ENCODE data around the gene WHRN. TPM values are rescaled to one million over a fixed set of nuclear protein-coding genes. Genes with fewer than 3 reads are reported as not detected.

The WHRN gene
- total and polyA plus RNA-seq, 2 of the 13 experiments (the other 11 are each of a cell fraction or from before 2014, with no cell fraction given), result 2.3 to 5.3 TPM

- TF ChIP-seq RFX5 (IDR thresholded peaks at IDR 0.05; ENCODE audit: low read depth, low read length), result no peak
- TF ChIP-seq KDM4B (CRISPR knock-in tag; IDR thresholded peaks at IDR 0.05), result no peak
- TF ChIP-seq PRDM4 (CRISPR knock-in tag; IDR thresholded peaks at IDR 0.05; ENCODE audit: borderline replicate concordance), result no peak
- no peak for TF ChIP-seq NFYC (CRISPR knock-in tag; IDR thresholded peaks at IDR 0.05)
- no peak for TF ChIP-seq ZNF550 (CRISPR knock-in tag; IDR thresholded peaks at IDR 0.05; ENCODE audit: borderline replicate concordance)
- TF ChIP-seq DMAP1 (CRISPR knock-in tag; IDR thresholded peaks at IDR 0.05), result no peak
- no peak for TF ChIP-seq TBX3 (IDR thresholded peaks at IDR 0.05; ENCODE audit: borderline replicate concordance)
- no peak for TF ChIP-seq ZFAT (CRISPR knock-in tag; conservative IDR thresholded peaks at IDR 0.05)
- TF ChIP-seq, protein P1, sequence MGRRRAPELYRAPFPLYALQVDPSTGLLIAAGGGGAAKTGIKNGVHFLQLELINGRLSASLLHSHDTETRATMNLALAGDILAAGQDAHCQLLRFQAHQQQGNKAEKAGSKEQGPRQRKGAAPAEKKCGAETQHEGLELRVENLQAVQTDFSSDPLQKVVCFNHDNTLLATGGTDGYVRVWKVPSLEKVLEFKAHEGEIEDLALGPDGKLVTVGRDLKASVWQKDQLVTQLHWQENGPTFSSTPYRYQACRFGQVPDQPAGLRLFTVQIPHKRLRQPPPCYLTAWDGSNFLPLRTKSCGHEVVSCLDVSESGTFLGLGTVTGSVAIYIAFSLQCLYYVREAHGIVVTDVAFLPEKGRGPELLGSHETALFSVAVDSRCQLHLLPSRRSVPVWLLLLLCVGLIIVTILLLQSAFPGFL (CRISPR knock-in tag; IDR thresholded peaks at IDR 0.05), result no peak
- TF ChIP-seq, protein P2, sequence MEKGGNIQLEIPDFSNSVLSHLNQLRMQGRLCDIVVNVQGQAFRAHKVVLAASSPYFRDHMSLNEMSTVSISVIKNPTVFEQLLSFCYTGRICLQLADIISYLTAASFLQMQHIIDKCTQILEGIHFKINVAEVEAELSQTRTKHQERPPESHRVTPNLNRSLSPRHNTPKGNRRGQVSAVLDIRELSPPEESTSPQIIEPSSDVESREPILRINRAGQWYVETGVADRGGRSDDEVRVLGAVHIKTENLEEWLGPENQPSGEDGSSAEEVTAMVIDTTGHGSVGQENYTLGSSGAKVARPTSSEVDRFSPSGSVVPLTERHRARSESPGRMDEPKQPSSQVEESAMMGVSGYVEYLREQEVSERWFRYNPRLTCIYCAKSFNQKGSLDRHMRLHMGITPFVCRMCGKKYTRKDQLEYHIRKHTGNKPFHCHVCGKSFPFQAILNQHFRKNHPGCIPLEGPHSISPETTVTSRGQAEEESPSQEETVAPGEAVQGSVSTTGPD (CRISPR knock-in tag; IDR thresholded peaks at IDR 0.05), result no peak
- no peak for TF ChIP-seq ZFP36L2 (CRISPR knock-in tag; IDR thresholded peaks at IDR 0.05)
- TF ChIP-seq ELF3 (CRISPR knock-in tag; IDR thresholded peaks at IDR 0.05), result no peak
- TF ChIP-seq RERE (CRISPR knock-in tag; IDR thresholded peaks at IDR 0.05; ENCODE audit: low read depth), result no peak
- no peak for TF ChIP-seq ZNF616 (CRISPR knock-in tag; IDR thresholded peaks at IDR 0.05; ENCODE audit: low read depth)
- TF ChIP-seq SMAD3 (CRISPR knock-in tag; IDR thresholded peaks at IDR 0.05), result no peak
- in situ Hi-C loops (cut with HindIII; ENCODE audit: extremely low pct_ligation_motif_present, low pct_unique_long_range_greater_than_20kb) (loop anchor here (25.0 kb wide), 1 partner anchor 495 kb away; no protein-coding TSS in a partner anchor), intact Hi-C loops (cut with micrococcal nuclease; ENCODE audit: unreplicated experiment) (no loop called here)
- H4K20me1 ChIP-seq (ENCODE audit: insufficient read depth, low read length), result no peaks in the 10 kb centered on the region
- H3K9ac ChIP-seq (ENCODE audit: insufficient read depth, low read depth, low read length), result no peak overlapping the region
- H3K4me1 ChIP-seq (ENCODE audit: insufficient read depth, low read length), result peaks cover 8% of the 10 kb centered on the region
- H3K4me2 ChIP-seq (ENCODE audit: low read depth, low read length), result no peak overlapping the region
- no peak overlapping the region for H2AFZ ChIP-seq (ENCODE audit: low read length)
- no peaks in the 10 kb centered on the region for H3K27me3 ChIP-seq (ENCODE audit: control insufficient read depth in 1 of 2, insufficient read depth in 2 of 2, low read length in 2 of 2)
- ATAC-seq (no peak), FAIRE-seq (no peak), DNase-seq (ENCODE audit: low spot score) (no peak)
- H3K4me3 ChIP-seq (replicated peaks in 1 of 3; ENCODE audit: insufficient read depth in 1 of 3, low read depth in 2 of 3, low read length in 3 of 3), result no peak overlapping the region
- H3K9me3 ChIP-seq (ENCODE audit: low read length), result no peaks in the 10 kb centered on the region
- WGBS (ENCODE audit: low lambda C conversion rate), result 72% methylated on average over 2 of the region's 2 CpGs
- no TSS peak for BruUV-seq (replicated peaks)
- no peak overlapping the region for H3K27ac ChIP-seq (ENCODE audit: extremely low read length, insufficient read depth, low read length)
- POLR2A ChIA-PET, result no interaction called here
- CTCF ChIA-PET (ENCODE audit: low intra/inter-chr PET ratio, low total read pairs), result no interaction called here
- H3K79me2 ChIP-seq (ENCODE audit: insufficient read depth, low read length), result no peaks in the 10 kb centered on the region
- no peaks in the 10 kb centered on the region for H3K36me3 ChIP-seq (replicated peaks in 1 of 2; ENCODE audit: control insufficient read depth in 1 of 2, insufficient read depth in 2 of 2, low read length in 2 of 2)
Measured at GRCh38 chr9:114416906-114417305, 88.4 kb downstream of the WHRN start.

Data from HepG2 (cell line).